Fibroblast of pulmonary artery (primary cell): ENCODE results near the gene CHN2.
A peak's percentile ranks its signal among the peaks of the same experiment; 100 is the strongest.

Experiments
- DNase-seq: peaks from one replicate; pipeline ENCODE4 v3.0.0-alpha.2; 2010; ENCODE audit warnings: low read depth
- H3K4me3 ChIP-seq: replicated peaks from 2 replicates; pipeline ENCODE4 v1.5.1; 2011; ENCODE audit warnings: low read depth, mild to moderate bottlenecking, control low read depth, low read length, moderate library complexity
- TF ChIP-seq, protein P1 (sequence below): IDR thresholded peaks from 2 replicates; pipeline ENCODE4 v1.5.1; 2011; ENCODE audit warnings: mild to moderate bottlenecking, control low read depth, low read length, inconsistent platforms; ENCODE audit errors: missing control alignments

The CHN2 gene

DNA sequence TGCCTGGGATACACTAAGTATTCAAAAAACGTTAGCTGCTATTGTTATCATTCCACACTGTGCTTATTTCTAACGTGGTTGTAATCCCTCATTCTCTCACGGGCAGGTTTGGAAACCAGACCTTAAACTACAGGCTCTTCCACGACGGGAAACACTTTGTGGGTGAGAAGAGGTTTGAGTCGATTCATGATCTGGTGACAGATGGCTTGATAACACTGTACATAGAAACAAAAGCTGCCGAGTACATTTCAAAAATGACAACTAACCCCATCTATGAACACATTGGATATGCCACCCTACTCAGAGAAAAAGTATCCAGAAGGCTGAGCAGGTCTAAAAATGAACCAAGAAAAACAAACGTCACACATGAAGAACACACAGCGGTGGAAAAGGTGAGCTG lies 205.9 kb downstream of the CHN2 start:
- DNase-seq = no peak
- TF ChIP-seq, protein P1, sequence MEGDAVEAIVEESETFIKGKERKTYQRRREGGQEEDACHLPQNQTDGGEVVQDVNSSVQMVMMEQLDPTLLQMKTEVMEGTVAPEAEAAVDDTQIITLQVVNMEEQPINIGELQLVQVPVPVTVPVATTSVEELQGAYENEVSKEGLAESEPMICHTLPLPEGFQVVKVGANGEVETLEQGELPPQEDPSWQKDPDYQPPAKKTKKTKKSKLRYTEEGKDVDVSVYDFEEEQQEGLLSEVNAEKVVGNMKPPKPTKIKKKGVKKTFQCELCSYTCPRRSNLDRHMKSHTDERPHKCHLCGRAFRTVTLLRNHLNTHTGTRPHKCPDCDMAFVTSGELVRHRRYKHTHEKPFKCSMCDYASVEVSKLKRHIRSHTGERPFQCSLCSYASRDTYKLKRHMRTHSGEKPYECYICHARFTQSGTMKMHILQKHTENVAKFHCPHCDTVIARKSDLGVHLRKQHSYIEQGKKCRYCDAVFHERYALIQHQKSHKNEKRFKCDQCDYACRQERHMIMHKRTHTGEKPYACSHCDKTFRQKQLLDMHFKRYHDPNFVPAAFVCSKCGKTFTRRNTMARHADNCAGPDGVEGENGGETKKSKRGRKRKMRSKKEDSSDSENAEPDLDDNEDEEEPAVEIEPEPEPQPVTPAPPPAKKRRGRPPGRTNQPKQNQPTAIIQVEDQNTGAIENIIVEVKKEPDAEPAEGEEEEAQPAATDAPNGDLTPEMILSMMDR = no peak
- H3K4me3 ChIP-seq = no peak overlapping the region

DNA sequence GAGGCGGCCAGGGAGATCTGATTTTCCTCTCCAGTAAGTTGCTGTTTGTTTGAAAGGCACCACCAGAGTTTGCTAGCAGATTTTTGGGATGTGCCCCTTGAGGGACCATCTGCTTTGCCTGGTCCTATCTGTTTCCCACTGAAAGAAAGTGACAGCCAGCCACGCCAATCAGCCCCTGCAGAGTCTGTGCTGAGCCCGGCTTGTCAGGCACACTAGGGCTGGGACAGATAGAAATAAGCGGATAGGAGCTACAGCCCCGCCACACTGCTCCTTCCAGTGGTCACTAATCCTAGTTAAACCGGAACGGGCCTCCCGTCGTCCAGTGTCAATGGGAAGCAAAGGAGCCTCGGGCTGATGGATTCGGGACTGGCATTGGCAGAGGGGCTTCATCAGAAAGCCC lies 207.2 kb downstream of the CHN2 start:
- DNase-seq = no peak
- TF ChIP-seq, protein P1 = no peak

DNA sequence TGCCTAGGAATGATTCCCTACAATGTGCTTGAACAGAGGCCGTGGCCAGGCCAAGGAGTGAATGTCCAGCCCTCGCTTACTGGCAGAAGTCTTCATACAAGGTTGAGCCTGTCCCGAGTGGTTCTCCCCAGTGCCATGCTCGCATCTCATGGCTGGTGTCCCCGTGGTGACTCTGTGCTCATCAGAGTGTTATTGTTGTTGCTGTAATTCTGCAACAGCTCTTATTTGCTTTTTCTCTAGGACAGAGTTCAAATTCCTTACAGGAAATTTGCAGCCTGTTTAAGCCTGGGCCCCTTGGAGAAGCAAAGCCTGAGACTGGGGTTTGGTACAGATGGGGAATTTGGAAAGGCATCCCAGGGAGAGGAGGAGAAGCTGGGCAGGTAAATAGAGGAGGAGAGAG lies 211.3 kb downstream of the CHN2 start:
- TF ChIP-seq, protein P1 = no peak
- no peak for DNase-seq
- no peak overlapping the region for H3K4me3 ChIP-seq

More for the DNA sequence above, 207.2 kb downstream of the CHN2 start:
- H3K4me3 ChIP-seq = no peak overlapping the region

DNA sequence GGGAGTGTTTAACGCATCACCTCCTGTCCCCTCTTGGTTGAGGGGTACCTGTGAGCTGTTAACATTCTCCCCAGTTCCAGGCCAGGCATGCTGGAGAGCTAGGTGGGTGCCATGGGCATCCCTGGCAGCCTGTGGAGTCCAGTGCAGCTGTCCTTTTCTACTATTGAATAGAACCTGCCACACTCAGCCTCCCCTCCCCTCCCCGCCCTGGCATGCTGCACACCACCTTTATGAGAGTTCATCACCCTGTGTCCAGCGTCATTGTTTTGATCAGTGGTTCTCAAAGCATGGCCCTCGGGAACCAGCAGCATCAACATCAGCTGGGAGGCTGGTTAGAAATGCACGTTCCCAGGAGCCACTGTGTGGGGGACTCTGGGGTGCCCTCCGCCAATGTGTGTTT lies 211.8 kb downstream of the CHN2 start:
- no peak overlapping the region for H3K4me3 ChIP-seq
- TF ChIP-seq, protein P1 = no peak
- DNase-seq = no peak

DNA sequence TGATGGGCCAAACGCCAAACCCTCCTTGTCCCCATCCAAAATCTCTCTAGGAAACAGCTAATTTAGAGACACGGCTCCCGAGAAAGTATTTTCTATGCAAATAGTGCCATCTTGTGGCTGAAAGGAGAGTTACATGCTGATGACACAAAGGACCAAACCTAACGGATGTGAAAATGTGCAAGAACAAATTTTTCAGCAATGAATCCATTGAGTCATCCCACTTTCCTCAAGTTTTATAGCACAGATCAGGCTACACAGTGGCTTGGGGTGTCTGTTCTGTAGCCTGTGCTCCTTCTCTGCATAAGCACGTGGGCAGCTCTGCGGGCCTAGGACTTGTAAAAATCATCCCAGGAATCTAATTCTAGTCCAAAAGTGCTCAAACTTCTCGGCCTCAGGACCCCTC lies 214.3 kb downstream of the CHN2 start:
- peak; percentile 82 for DNase-seq
- TF ChIP-seq, protein P1 = peak; percentile 76
- H3K4me3 ChIP-seq = no peak overlapping the region

DNA sequence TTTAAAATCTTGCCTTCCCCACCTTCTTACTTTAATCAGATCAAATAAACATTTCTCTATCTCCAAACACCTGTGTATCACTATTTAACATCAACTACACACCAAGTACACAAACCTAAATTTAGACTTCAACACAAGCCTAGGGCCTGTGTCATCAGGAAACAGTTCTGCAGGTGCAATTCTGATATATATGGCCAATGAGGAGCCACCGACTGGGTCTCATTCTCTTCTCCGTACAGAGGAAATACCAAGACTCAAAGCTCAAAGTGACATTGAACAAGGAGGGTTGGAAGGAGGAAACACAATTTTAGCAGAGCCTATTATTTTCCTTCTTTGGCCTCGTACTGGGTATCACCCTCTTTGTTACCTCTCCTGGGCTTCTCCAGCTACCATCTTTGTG lies 216.4 kb downstream of the CHN2 start:
- no peak overlapping the region for H3K4me3 ChIP-seq
- TF ChIP-seq, protein P1 = no peak
- DNase-seq = no peak

DNA sequence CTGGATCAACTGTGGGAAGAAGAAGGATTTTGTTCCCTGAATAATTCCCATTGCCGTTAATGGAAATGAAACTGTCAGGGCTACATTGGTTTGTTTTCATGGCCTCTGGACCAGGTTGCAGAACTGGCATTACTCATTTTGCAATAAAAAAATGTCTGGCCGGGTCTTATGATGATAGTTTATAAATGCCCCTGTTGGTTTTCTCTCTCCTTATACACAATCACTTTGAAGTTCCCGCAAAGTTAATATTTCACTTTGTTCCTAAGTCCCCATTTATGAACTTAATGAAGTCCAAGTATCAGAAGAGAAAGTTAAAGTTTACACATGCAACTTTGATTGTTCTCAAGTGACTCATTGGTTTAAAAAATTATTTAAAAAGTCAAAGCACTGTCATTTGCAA lies 218.3 kb downstream of the CHN2 start:
- no peak for DNase-seq
- TF ChIP-seq, protein P1 = no peak
- H3K4me3 ChIP-seq = no peak overlapping the region
